Measurements from ENCODE around the gene SPATA16. TPM values are rescaled to one million over a fixed set of nuclear protein-coding genes. Genes with fewer than 3 reads are reported as not detected.

SPATA16 gene
- total RNA-seq, 1 donor from 2014 or later = not detected

GRCh38 chr3:173064631-173065030, 76.4 kb downstream of the SPATA16 start:
- DNase-seq (ENCODE audit: low spot score) = no peak
- Mint-ChIP-seq H3K27ac (ENCODE audit: unreplicated experiment) (no peak overlapping the region), H3K36me3 (ENCODE audit: low read depth) (no peaks in the 10 kb centered on the region), H3K27me3 (ENCODE audit: low read depth) (peaks cover 2% of the 10 kb centered on the region), H3K9me3 (ENCODE audit: low read depth) (peaks cover 4% of the 10 kb centered on the region), H3K4me3 (ENCODE audit: unreplicated experiment) (no peak overlapping the region), H3K4me1 (ENCODE audit: low read depth) (no peaks in the 10 kb centered on the region)
- TF ChIP-seq, protein P1, sequence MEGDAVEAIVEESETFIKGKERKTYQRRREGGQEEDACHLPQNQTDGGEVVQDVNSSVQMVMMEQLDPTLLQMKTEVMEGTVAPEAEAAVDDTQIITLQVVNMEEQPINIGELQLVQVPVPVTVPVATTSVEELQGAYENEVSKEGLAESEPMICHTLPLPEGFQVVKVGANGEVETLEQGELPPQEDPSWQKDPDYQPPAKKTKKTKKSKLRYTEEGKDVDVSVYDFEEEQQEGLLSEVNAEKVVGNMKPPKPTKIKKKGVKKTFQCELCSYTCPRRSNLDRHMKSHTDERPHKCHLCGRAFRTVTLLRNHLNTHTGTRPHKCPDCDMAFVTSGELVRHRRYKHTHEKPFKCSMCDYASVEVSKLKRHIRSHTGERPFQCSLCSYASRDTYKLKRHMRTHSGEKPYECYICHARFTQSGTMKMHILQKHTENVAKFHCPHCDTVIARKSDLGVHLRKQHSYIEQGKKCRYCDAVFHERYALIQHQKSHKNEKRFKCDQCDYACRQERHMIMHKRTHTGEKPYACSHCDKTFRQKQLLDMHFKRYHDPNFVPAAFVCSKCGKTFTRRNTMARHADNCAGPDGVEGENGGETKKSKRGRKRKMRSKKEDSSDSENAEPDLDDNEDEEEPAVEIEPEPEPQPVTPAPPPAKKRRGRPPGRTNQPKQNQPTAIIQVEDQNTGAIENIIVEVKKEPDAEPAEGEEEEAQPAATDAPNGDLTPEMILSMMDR (IDR thresholded peaks at IDR 0.05) = no peak

DNA sequence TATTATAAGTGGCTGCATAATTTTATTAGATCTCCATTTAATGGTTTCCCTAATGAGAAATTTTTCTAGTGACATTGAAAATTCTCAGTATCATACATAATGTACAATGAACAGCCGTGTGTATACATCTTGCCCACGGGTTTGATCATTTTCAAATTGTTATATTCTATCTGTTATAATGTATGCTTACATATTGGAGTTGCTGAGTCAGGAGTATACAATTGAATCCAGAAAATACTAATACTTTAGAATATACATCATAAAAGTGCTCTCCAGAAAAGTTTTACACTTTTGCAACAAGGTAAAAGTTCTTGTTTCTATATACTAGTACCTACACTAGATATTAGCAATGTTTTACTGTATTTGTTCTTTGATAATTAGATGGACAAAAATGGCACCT, 82.8 kb downstream of the SPATA16 start:
- TF ChIP-seq, protein P1 (IDR thresholded peaks at IDR 0.05) = no peak
- H3K4me1 Mint-ChIP-seq (ENCODE audit: low read depth) = no peaks in the 10 kb centered on the region
- H3K9me3 Mint-ChIP-seq (ENCODE audit: low read depth) = no peaks in the 10 kb centered on the region

DNA sequence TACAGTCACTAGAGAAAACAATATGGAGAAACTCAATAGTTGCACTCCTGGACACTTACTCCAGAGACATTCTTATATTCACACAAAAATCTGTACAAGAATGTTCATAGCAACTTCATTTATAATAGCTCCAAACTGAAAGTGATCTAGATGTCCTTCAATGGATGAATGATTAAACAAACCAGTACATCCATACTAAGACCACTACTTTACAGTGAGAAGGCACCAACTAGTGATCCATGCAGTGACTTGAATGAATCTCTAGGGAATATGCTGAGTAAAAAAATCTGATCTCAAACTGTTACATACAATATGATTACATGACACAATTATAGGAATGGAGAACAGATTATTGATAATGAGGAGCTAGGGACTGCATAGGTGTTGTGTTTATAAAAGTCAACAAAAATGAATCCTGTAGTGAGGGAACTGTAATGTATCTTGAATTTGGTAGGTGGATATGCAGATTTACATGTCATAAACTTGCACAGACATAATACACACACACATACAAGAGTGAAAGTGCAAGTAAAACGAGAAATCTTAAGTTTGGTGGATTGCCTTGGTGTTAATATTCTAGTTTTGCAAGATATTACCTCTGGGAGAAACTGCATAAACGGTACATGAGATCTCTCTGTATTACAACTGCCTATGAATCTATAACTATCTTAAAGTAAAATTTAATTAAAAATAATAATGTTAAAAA, 85.7 kb downstream of the SPATA16 start:
- TF ChIP-seq, protein P1 (IDR thresholded peaks at IDR 0.05) = no peak
- no peak for DNase-seq (ENCODE audit: low spot score)
- Mint-ChIP-seq H3K27ac (ENCODE audit: unreplicated experiment) (no peak overlapping the region), H3K27me3 (ENCODE audit: low read depth) (peaks cover 3% of the 10 kb centered on the region), H3K36me3 (ENCODE audit: low read depth) (no peaks in the 10 kb centered on the region), H3K4me3 (ENCODE audit: unreplicated experiment) (no peak overlapping the region), H3K4me1 (ENCODE audit: low read depth) (no peaks in the 10 kb centered on the region), H3K9me3 (ENCODE audit: low read depth) (no peaks in the 10 kb centered on the region)

More for the DNA sequence above, 82.8 kb downstream of the SPATA16 start:
- DNase-seq (ENCODE audit: low spot score) = no peak
- Mint-ChIP-seq H3K27me3 (ENCODE audit: low read depth) (peaks cover 3% of the 10 kb centered on the region), H3K4me3 (ENCODE audit: unreplicated experiment) (no peak overlapping the region), H3K27ac (ENCODE audit: unreplicated experiment) (no peak overlapping the region), H3K36me3 (ENCODE audit: low read depth) (no peaks in the 10 kb centered on the region)

GRCh38 chr3:173049360-173049759, 91.7 kb downstream of the SPATA16 start:
- TF ChIP-seq, protein P1 (IDR thresholded peaks at IDR 0.05) = no peak
- no peak for DNase-seq (ENCODE audit: low spot score)
- peaks cover 20% of the 10 kb centered on the region for H3K27me3 Mint-ChIP-seq (ENCODE audit: low read depth)
- no peak overlapping the region for H3K27ac Mint-ChIP-seq (ENCODE audit: unreplicated experiment)
- H3K36me3 Mint-ChIP-seq (ENCODE audit: low read depth) = no peaks in the 10 kb centered on the region
- H3K4me1 Mint-ChIP-seq (ENCODE audit: low read depth) = no peaks in the 10 kb centered on the region
- no peaks in the 10 kb centered on the region for H3K9me3 Mint-ChIP-seq (ENCODE audit: low read depth)
- no peak overlapping the region for H3K4me3 Mint-ChIP-seq (ENCODE audit: unreplicated experiment)

DNA sequence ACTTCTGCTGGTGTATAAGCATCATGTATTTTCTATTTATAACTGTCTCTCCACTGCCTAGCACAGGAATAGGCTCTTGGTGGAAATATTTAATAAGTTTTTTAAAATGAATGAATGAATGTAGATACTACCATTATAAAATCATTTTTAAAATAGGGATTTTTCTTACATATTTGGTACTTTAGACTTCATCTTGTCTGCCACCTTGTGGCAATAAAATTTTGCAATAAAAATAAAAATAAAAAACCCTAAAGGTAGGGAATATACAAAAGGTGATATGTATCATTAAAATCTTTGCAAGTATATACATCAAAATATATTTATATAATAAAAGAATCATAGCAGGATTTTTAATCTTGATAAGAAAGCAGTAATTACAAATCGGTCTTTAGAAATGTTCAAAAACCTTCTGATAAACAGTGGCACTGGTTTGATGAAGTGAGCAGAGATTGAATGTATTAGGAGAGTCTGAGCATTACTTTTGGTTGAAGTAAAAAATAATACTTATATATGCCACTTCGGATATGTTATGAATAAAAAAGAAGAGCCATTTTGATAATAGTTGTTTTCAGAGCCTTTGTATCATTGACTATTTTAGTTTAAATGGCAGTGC, 95.2 kb downstream of the SPATA16 start:
- no peaks in the 10 kb centered on the region for H3K4me1 Mint-ChIP-seq (ENCODE audit: low read depth)
- no peak overlapping the region for H3K27ac Mint-ChIP-seq (ENCODE audit: unreplicated experiment)
- no peak overlapping the region for H3K4me3 Mint-ChIP-seq (ENCODE audit: unreplicated experiment)
- DNase-seq (ENCODE audit: low spot score) = no peak
- H3K36me3 Mint-ChIP-seq (ENCODE audit: low read depth) = no peaks in the 10 kb centered on the region
- H3K9me3 Mint-ChIP-seq (ENCODE audit: low read depth) = no peaks in the 10 kb centered on the region
- TF ChIP-seq, protein P1 (IDR thresholded peaks at IDR 0.05) = peak; percentile 92
- peaks cover 18% of the 10 kb centered on the region for H3K27me3 Mint-ChIP-seq (ENCODE audit: low read depth)

All from chondrocyte (in vitro differentiated cells).